Endothelial cell of umbilical vein (primary cell): ENCODE results near the gene PLSCR2. TPM values are rescaled to one million over a fixed set of nuclear protein-coding genes. Genes with fewer than 3 reads are reported as not detected.
"Not testable (repeated sequence)": the region's sequence is repeated elsewhere in the genome, so short reads cannot be mapped to it uniquely, and the experiment has no call there.

Experiments
- BruUV-seq: library from RNA; stranded (reverse); fragments of 400-500 nt; replicated peaks from 2 replicates; lab custom pipeline; 2021; lab: Mats Ljungman, UMichigan
- CTCF ChIA-PET: fragments of 300-600, 350-600 bp; sonication (Branson Sonifier 250); formaldehyde crosslinking; loops from one replicate; lab custom pipeline; 2021; ENCODE audit warnings: antibody characterized with exemption, inconsistent platforms; lab: Charles Lee
- POLR2A ChIA-PET: fragments of 300-600, 350-600 bp; sonication (Branson Sonifier 250); formaldehyde crosslinking; loops from one replicate; lab custom pipeline; 2021; ENCODE audit warnings: antibody characterized with exemption, inconsistent platforms; lab: Charles Lee
- DNase-seq: peaks from one replicate; pipeline ENCODE4 v3.0.0-alpha.2; 2011; ENCODE audit warnings: low read depth, low spot score
- FAIRE-seq: peaks from 2 replicates; lab custom pipeline; 2011; peaks lifted over from hg19 to GRCh38; lab: Jason Lieb, UNC
- H2AFZ ChIP-seq: 2 replicates; pipeline ENCODE4 v1.6.0; 2012; ENCODE audit warnings: low read depth, low read length, control low read depth, inconsistent platforms
- H3K27ac ChIP-seq: 2 replicates; pipeline ENCODE4 v1.5.1; 2011; ENCODE audit warnings: low read depth, mild to moderate bottlenecking, control low read depth, low read length, moderate library complexity; ENCODE audit not compliant: insufficient read depth
- H3K27me3 ChIP-seq, 2 experiments: 2 replicates each; pipeline versions ENCODE4 v1.6.0 to v1.6.1; 2011; ENCODE audit warnings: low read length in 2 of 2, mixed read lengths in 1 of 2; ENCODE audit not compliant: control insufficient read depth in 2 of 2, insufficient read depth in 2 of 2
- H3K36me3 ChIP-seq, 2 experiments: 2 replicates in 1 of 2; 3 replicates in 1 of 2; pipeline ENCODE4 v1.5.1; 2011; ENCODE audit warnings: low read length in 2 of 2, mild to moderate bottlenecking in 1 of 2, moderate library complexity in 1 of 2; ENCODE audit not compliant: control insufficient read depth in 2 of 2, insufficient read depth in 2 of 2; ENCODE audit errors: extremely low read depth in 1 of 2
- H3K4me1 ChIP-seq: 3 replicates; pipeline ENCODE4 v1.5.1; 2011; ENCODE audit warnings: mild to moderate bottlenecking, low read length; ENCODE audit not compliant: control insufficient read depth, insufficient read depth; ENCODE audit errors: extremely low read depth
- H3K4me2 ChIP-seq: 2 replicates; pipeline ENCODE4 v1.6.1; 2011; ENCODE audit warnings: low read length, control low read depth, mixed read lengths; ENCODE audit not compliant: insufficient read depth
- H3K4me3 ChIP-seq, 3 experiments: fragments of 200-600 bp in 1 of 3; sonication (generic), shearing (Covaris generic) in 1 of 3; replicated peaks in 1 of 3; 2 replicates each; pipeline ENCODE4 v1.5.1; 2011 to 2016; ENCODE audit warnings: control low read depth in 3 of 3, low read length in 3 of 3, mild to moderate bottlenecking in 2 of 3, inconsistent platforms in 1 of 3, low read depth in 1 of 3, moderate library complexity in 1 of 3; ENCODE audit not compliant: insufficient read depth in 1 of 3
- H3K79me2 ChIP-seq: 2 replicates; pipeline ENCODE4 v1.6.0; 2012; ENCODE audit warnings: low read length, inconsistent platforms; ENCODE audit not compliant: control insufficient read depth, insufficient read depth
- H3K9ac ChIP-seq: replicated peaks from 2 replicates; pipeline ENCODE3; 2011; ENCODE audit warnings: low read length, control low read depth; ENCODE audit not compliant: insufficient read depth; ENCODE audit errors: extremely low read depth
- H3K9me1 ChIP-seq: replicated peaks from 3 replicates; pipeline ENCODE4 v1.6.0; 2011; ENCODE audit warnings: mild to moderate bottlenecking, low read length; ENCODE audit not compliant: control insufficient read depth, insufficient read depth; ENCODE audit errors: extremely low read depth
- H3K9me3 ChIP-seq: replicated peaks from 2 replicates; pipeline ENCODE4 v1.5.1; 2012; ENCODE audit warnings: low read length, inconsistent platforms; ENCODE audit not compliant: control insufficient read depth, insufficient read depth
- H4K20me1 ChIP-seq: replicated peaks from 2 replicates; pipeline ENCODE3; 2011; ENCODE audit warnings: mild to moderate bottlenecking, low read length; ENCODE audit not compliant: control insufficient read depth, insufficient read depth; ENCODE audit errors: extremely low read depth
- EZH2 ChIP-seq: IDR thresholded peaks from 2 replicates; pipeline ENCODE4 v1.6.1; 2012; ENCODE audit warnings: borderline replicate concordance, low read depth, mild to moderate bottlenecking, moderate library complexity, low read length, inconsistent platforms; ENCODE audit not compliant: severe bottlenecking
- FOS ChIP-seq: IDR thresholded peaks from 2 replicates; pipeline ENCODE4 v1.6.1; 2011; ENCODE audit warnings: mild to moderate bottlenecking, low read length, moderate library complexity, borderline replicate concordance; ENCODE audit not compliant: insufficient read depth
- GATA2 ChIP-seq: IDR thresholded peaks from 2 replicates; pipeline ENCODE4 v1.7.0; 2011; ENCODE audit warnings: low read depth, mild to moderate bottlenecking, moderate library complexity, mixed read lengths, low read length; ENCODE audit not compliant: insufficient read length, insufficient read depth
- JUN ChIP-seq: IDR thresholded peaks from 2 replicates; pipeline ENCODE4 v1.6.1; 2011; ENCODE audit warnings: borderline replicate concordance, low read depth; ENCODE audit not compliant: insufficient read length, insufficient read depth
- MYC ChIP-seq: IDR thresholded peaks from one replicate; pipeline ENCODE4 v1.6.1; 2011; ENCODE audit warnings: mild to moderate bottlenecking, low read depth, low read length
- POLR2A ChIP-seq: IDR thresholded peaks from 2 replicates; pipeline ENCODE4 v1.6.1; 2012; ENCODE audit warnings: low read depth, mild to moderate bottlenecking, control low read depth, low read length
- POLR2AphosphoS5 ChIP-seq: IDR thresholded peaks from 2 replicates; pipeline ENCODE4 v1.6.1; 2012; ENCODE audit warnings: low read depth, mild to moderate bottlenecking, control low read depth, low read length, moderate library complexity; ENCODE audit not compliant: insufficient read depth
- dilution Hi-C: fragments of 300-500 bp; cut with MboI; formaldehyde crosslinking; loops from one replicate; pipeline ENCODE4 v1.15.0; 2019; ENCODE audit warnings: low sequenced_read_pairs; ENCODE audit not compliant: extremely low pct_ligation_motif_present
- intact Hi-C: fragments of 100-400 bp; cut with micrococcal nuclease; formaldehyde crosslinking; loops from one replicate; pipeline ENCODE4 v1.10.0; 2022
- polyA plus RNA-seq, 4 experiments: library from polyadenylated mRNA; depleted of rRNA in 3 of 4; stranded (reverse) in 3 of 4; unstranded in 1 of 4; fragments of >200 nt; gene quantifications; 2 replicates each; pipeline versions ENCODE4 v1.2.1 to v1.2.3, GENCODE V29; 2011 to 2012; ENCODE audit warnings: missing spikeins in 1 of 4
- total RNA-seq: library from RNA; stranded (reverse); gene quantifications from 2 replicates; pipeline ENCODE4 v1.2.3, GENCODE V29; 2021
- TF ChIP-seq, protein P1 (sequence below): IDR thresholded peaks from 2 replicates; pipeline ENCODE4 v1.6.1; 2011; ENCODE audit not compliant: insufficient read depth, insufficient read length
- TF ChIP-seq, protein P2 (sequence below), 2 donors: IDR thresholded peaks; 1 replicate in 1 of 2; 2 replicates in 1 of 2; pipeline ENCODE4 v1.5.1; 2011; ENCODE audit warnings: low read length in 2 of 2, mild to moderate bottlenecking in 2 of 2, moderate library complexity in 2 of 2, control low read depth in 1 of 2, inconsistent platforms in 1 of 2, low read depth in 1 of 2; ENCODE audit not compliant: insufficient read depth in 1 of 2; ENCODE audit errors: extremely low read depth in 1 of 2

The PLSCR2 gene
- total and polyA plus RNA-seq, 2 donors (not counting 3 experiments of a cell fraction or from before 2014, with no cell fraction given) = not detected

DNA sequence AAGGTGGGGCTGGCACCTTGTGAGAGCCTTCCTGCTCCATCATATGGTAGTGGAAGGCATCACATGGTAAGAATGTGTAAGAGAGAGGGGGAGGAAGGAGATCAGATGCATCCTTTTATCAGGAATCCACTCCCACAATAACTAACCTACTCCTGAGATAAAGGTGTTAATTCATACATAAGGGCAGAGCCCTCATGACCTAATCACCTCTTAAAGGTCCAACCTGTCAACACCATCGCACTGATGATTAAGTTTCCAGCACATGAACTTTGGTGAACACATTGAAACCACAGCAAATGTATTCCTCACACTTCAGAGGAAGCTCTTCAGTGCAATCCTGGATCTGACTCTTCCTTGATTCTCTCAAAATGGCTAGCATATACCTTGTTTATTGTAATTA, 55.4 kb downstream of the PLSCR2 start:
- ChIA-PET POLR2A (no interaction called here), CTCF (interaction anchor here (0.7 kb wide), 1 partner anchor 93 kb away, joined by 3 read pairs; no protein-coding TSS in a partner anchor)
- Histone ChIP-seq H3K36me3 (no peaks in the 10 kb centered on the region), H3K79me2 (no peaks in the 10 kb centered on the region), H3K4me1 (no peaks in the 10 kb centered on the region), H3K27me3 (no peaks in the 10 kb centered on the region), H3K4me3 (no peak overlapping the region), H3K9ac (no peak overlapping the region), H3K27ac (no peak overlapping the region), H3K9me3 (no peaks in the 10 kb centered on the region), H3K4me2 (no peak overlapping the region), H2AFZ (no peak overlapping the region), H4K20me1 (no peaks in the 10 kb centered on the region), H3K9me1 (no peaks in the 10 kb centered on the region)
- DNase-seq (no peak), FAIRE-seq (no peak)
- intact Hi-C loops = no loop called here
- BruUV-seq = no TSS peak
- TF ChIP-seq JUN (no peak), GATA2 (no peak), FOS (no peak), EZH2 (no peak), MYC (no peak), POLR2A (no peak), POLR2AphosphoS5 (no peak)
- TF ChIP-seq, protein P1, sequence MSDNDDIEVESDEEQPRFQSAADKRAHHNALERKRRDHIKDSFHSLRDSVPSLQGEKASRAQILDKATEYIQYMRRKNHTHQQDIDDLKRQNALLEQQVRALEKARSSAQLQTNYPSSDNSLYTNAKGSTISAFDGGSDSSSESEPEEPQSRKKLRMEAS = no peak
- TF ChIP-seq, protein P2, sequence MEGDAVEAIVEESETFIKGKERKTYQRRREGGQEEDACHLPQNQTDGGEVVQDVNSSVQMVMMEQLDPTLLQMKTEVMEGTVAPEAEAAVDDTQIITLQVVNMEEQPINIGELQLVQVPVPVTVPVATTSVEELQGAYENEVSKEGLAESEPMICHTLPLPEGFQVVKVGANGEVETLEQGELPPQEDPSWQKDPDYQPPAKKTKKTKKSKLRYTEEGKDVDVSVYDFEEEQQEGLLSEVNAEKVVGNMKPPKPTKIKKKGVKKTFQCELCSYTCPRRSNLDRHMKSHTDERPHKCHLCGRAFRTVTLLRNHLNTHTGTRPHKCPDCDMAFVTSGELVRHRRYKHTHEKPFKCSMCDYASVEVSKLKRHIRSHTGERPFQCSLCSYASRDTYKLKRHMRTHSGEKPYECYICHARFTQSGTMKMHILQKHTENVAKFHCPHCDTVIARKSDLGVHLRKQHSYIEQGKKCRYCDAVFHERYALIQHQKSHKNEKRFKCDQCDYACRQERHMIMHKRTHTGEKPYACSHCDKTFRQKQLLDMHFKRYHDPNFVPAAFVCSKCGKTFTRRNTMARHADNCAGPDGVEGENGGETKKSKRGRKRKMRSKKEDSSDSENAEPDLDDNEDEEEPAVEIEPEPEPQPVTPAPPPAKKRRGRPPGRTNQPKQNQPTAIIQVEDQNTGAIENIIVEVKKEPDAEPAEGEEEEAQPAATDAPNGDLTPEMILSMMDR (IDR thresholded peaks at IDR 0.05; ENCODE audit: extremely low read depth in 1 of 2, insufficient read depth in 1 of 2, low read depth in 1 of 2, low read length in 2 of 2) = no peak
- dilution Hi-C loops = no loop called here

DNA sequence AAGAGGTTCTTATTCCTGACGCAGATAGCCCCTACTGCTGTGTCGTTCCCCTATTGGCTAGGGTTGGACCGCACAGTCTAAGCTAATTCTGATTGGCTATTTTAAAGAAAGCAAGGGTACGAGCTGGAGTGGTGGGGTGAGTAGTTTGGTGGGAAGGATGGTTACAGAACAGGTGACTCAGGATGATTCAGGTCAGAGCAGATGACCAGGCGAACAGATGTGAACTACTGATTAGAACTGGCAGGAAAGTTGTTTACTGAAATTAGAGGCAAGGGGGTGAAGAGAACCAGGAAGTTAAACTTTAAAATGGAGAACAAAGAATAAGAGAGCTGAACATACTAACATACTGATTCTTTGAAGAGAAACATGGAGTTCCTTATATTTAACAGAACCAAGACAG, 56.6 kb downstream of the PLSCR2 start:
- H3K27me3 ChIP-seq, dilution Hi-C loops, FAIRE-seq, intact Hi-C loops, H3K9me3 ChIP-seq, H3K36me3 ChIP-seq, DNase-seq, H3K9ac ChIP-seq, H3K27ac ChIP-seq, POLR2A ChIA-PET, H3K4me2 ChIP-seq, H3K79me2 ChIP-seq, H4K20me1 ChIP-seq, CTCF ChIA-PET, H3K4me1 ChIP-seq, H3K9me1 ChIP-seq, BruUV-seq, H3K4me3 ChIP-seq, H2AFZ ChIP-seq: not testable (repeated sequence)
